ENCODE measurements around the gene LLCFC1.

LLCFC1 gene

DNA sequence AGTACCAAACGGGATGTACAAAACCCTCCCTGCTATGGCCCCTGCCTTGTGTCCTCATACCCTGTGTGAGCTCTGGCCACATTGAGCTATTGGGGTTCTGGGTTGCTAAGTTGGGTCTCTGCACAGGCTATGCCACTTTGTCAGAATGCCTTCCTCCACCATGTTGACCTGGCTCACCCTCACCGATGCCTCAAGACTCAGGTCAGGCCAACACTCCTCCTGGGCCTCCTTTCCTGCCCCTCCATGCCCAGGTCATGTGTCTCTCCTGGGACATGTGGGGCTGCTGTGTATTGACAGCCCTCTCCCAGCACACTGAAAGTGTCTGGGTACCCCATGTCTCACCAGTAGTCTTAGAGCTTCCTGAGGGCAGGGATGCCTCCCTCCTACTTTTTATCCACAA lies 20.4 kb upstream of the LLCFC1 start:
- Histone ChIP-seq H2AFZ (ENCODE audit: low read length) (no peak overlapping the region), H3K4me2 (ENCODE audit: low read depth, low read length) (no peak overlapping the region), H3K4me1 (ENCODE audit: low read length) (no peaks in the 10 kb centered on the region), H3K36me3 (replicated peaks; ENCODE audit: insufficient read depth, low read length) (no peaks in the 10 kb centered on the region), H3K9me2 (replicated peaks; ENCODE audit: insufficient read depth, low read length) (no peaks in the 10 kb centered on the region), H3K9me3 (replicated peaks; ENCODE audit: insufficient read depth, low read length) (no peaks in the 10 kb centered on the region), H3K27me3 (replicated peaks; ENCODE audit: insufficient read depth, low read length) (no peaks in the 10 kb centered on the region), H4K20me1 (ENCODE audit: insufficient read depth, low read length) (no peaks in the 10 kb centered on the region), H3F3A (ENCODE audit: insufficient read depth, low read length) (no peaks in the 10 kb centered on the region), H3K79me2 (ENCODE audit: low read length) (no peaks in the 10 kb centered on the region), H3K27ac (ENCODE audit: low read length) (no peak overlapping the region), H3K9ac (ENCODE audit: low read length) (no peak overlapping the region), H3K4me3 (ENCODE audit: low read length) (no peak overlapping the region)
- DNase-seq, result no peak
- no peak for TF ChIP-seq EZH2 (optimal IDR thresholded peaks at IDR 0.05; ENCODE audit: low read depth, low read length)
- TF ChIP-seq, protein P1, sequence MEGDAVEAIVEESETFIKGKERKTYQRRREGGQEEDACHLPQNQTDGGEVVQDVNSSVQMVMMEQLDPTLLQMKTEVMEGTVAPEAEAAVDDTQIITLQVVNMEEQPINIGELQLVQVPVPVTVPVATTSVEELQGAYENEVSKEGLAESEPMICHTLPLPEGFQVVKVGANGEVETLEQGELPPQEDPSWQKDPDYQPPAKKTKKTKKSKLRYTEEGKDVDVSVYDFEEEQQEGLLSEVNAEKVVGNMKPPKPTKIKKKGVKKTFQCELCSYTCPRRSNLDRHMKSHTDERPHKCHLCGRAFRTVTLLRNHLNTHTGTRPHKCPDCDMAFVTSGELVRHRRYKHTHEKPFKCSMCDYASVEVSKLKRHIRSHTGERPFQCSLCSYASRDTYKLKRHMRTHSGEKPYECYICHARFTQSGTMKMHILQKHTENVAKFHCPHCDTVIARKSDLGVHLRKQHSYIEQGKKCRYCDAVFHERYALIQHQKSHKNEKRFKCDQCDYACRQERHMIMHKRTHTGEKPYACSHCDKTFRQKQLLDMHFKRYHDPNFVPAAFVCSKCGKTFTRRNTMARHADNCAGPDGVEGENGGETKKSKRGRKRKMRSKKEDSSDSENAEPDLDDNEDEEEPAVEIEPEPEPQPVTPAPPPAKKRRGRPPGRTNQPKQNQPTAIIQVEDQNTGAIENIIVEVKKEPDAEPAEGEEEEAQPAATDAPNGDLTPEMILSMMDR (IDR thresholded peaks at IDR 0.05; ENCODE audit: low read length), result no peak
- no peak for TF ChIP-seq EZH2phosphoT487 (IDR thresholded peaks at IDR 0.05; ENCODE audit: low read length)

DNA sequence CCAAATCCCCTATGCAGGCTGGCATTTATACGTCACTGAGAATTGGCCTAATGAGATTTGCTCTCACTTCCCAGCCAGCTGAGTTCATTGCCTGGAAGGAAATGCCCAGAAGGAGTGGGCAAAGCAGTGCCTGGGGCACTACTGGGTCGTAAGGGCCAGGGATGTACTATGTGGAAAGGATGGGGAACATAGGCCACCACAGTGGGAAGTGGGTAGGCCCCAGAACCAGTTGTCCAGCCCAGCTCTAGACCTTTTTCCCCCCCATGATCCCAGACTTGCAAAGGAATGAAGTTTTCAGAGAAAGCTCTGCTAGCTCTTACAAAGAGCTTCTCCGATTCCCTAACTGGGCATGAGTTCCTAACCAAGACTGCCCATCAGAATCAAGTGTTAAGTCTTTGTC lies 19.6 kb upstream of the LLCFC1 start:
- DNase-seq, result no peak
- no peaks in the 10 kb centered on the region for H3K36me3 ChIP-seq (replicated peaks; ENCODE audit: insufficient read depth, low read length)
- H3K4me3 ChIP-seq (ENCODE audit: low read length), result no peak overlapping the region
- TF ChIP-seq EZH2 (optimal IDR thresholded peaks at IDR 0.05; ENCODE audit: low read depth, low read length), result no peak
- TF ChIP-seq, protein P1 (IDR thresholded peaks at IDR 0.05; ENCODE audit: low read length), result no peak
- no peak for TF ChIP-seq EZH2phosphoT487 (IDR thresholded peaks at IDR 0.05; ENCODE audit: low read length)
- H2AFZ ChIP-seq (ENCODE audit: low read length), result no peak overlapping the region
- H3F3A ChIP-seq (ENCODE audit: insufficient read depth, low read length), result no peaks in the 10 kb centered on the region
- H3K9me3 ChIP-seq (replicated peaks; ENCODE audit: insufficient read depth, low read length), result no peaks in the 10 kb centered on the region
- no peak overlapping the region for H3K9ac ChIP-seq (ENCODE audit: low read length)
- H3K4me1 ChIP-seq (ENCODE audit: low read length), result no peaks in the 10 kb centered on the region
- H3K9me2 ChIP-seq (replicated peaks; ENCODE audit: insufficient read depth, low read length), result no peaks in the 10 kb centered on the region
- H3K79me2 ChIP-seq (ENCODE audit: low read length), result no peaks in the 10 kb centered on the region
- H3K27ac ChIP-seq (ENCODE audit: low read length), result no peak overlapping the region
- H4K20me1 ChIP-seq (ENCODE audit: insufficient read depth, low read length), result no peaks in the 10 kb centered on the region
- H3K27me3 ChIP-seq (replicated peaks; ENCODE audit: insufficient read depth, low read length), result no peaks in the 10 kb centered on the region
- H3K4me2 ChIP-seq (ENCODE audit: low read depth, low read length), result no peak overlapping the region

DNA sequence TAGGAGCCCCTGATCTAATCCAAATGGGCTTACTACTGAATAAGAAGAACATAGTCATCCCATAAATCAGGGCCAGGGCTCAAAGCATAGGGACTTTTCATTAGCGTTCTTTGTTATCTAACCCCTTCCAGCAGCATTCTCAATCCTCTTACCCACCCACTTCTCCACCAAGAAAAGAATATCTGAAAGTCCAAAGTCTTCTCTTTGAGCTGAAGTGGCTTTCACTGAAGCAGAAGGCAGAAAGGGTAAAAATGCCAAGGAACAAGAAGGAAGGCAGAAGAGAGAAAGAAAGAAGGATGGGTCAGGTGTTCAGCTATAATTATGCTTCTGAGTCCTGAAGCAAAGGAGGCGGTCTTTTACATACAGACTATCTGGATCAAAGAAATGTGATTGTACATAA lies 15.9 kb upstream of the LLCFC1 start:
- no peaks in the 10 kb centered on the region for H3F3A ChIP-seq (ENCODE audit: insufficient read depth, low read length)
- H3K27me3 ChIP-seq (replicated peaks; ENCODE audit: insufficient read depth, low read length), result no peaks in the 10 kb centered on the region
- H3K9me3 ChIP-seq (replicated peaks; ENCODE audit: insufficient read depth, low read length), result no peaks in the 10 kb centered on the region
- H4K20me1 ChIP-seq (ENCODE audit: insufficient read depth, low read length), result no peaks in the 10 kb centered on the region
- H3K4me2 ChIP-seq (ENCODE audit: low read depth, low read length), result no peak overlapping the region
- H3K4me3 ChIP-seq (ENCODE audit: low read length), result no peak overlapping the region
- no peak overlapping the region for H2AFZ ChIP-seq (ENCODE audit: low read length)
- H3K9me2 ChIP-seq (replicated peaks; ENCODE audit: insufficient read depth, low read length), result no peaks in the 10 kb centered on the region
- H3K4me1 ChIP-seq (ENCODE audit: low read length), result no peaks in the 10 kb centered on the region
- H3K79me2 ChIP-seq (ENCODE audit: low read length), result no peaks in the 10 kb centered on the region
- TF ChIP-seq EZH2 (optimal IDR thresholded peaks at IDR 0.05; ENCODE audit: low read depth, low read length) (no peak), EZH2phosphoT487 (IDR thresholded peaks at IDR 0.05; ENCODE audit: low read length) (no peak)
- TF ChIP-seq, protein P1 (IDR thresholded peaks at IDR 0.05; ENCODE audit: low read length), result no peak
- no peak overlapping the region for H3K27ac ChIP-seq (ENCODE audit: low read length)
- no peak for DNase-seq
- no peak overlapping the region for H3K9ac ChIP-seq (ENCODE audit: low read length)
- H3K36me3 ChIP-seq (replicated peaks; ENCODE audit: insufficient read depth, low read length), result no peaks in the 10 kb centered on the region

All from MM.1S (cell line).